AG04450 (cell line): ENCODE data around the gene MFSD2B. TPM values are rescaled to one million over a fixed set of nuclear protein-coding genes. Genes with fewer than 3 reads are reported as not detected.

ENCODE experiments used
- CTCF ChIA-PET: fragments of 300-600, 350-600 bp; formaldehyde crosslinking; extraction: SDS; loops from one replicate; lab custom pipeline; 2022; ENCODE audit warnings: antibody characterized with exemption, inconsistent platforms; lab: Charles Lee
- POLR2A ChIA-PET: fragments of 350-600 bp; formaldehyde crosslinking; extraction: SDS; loops from one replicate; lab custom pipeline; 2021; ENCODE audit warnings: antibody characterized with exemption, inconsistent platforms; lab: Yijun Ruan, JAX
- DNase-seq: peaks from one replicate; pipeline ENCODE4 v3.0.0-alpha.2; 2011; ENCODE audit warnings: low read depth, low spot score
- H3K27ac ChIP-seq: one replicate; pipeline ENCODE4 v1.5.1; 2012; ENCODE audit warnings: low read depth, low read length, control low read depth
- H3K27me3 ChIP-seq: one replicate; pipeline ENCODE4 v1.6.0; 2012; ENCODE audit warnings: low read length; ENCODE audit not compliant: control insufficient read depth, insufficient read depth
- H3K4me3 ChIP-seq: 2 replicates; pipeline ENCODE4 v1.5.1; 2011; ENCODE audit warnings: mild to moderate bottlenecking, low read depth, low read length, control low read depth
- H3K9me3 ChIP-seq: 2 replicates; pipeline ENCODE4 v1.5.1; 2012; ENCODE audit warnings: low read length; ENCODE audit not compliant: control insufficient read depth, insufficient read depth
- polyA plus RNA-seq: library from polyadenylated mRNA; depleted of rRNA; stranded (reverse); fragments of >200 nt; gene quantifications from 2 replicates; pipeline ENCODE4 v1.2.3, GENCODE V29; 2011
- TF ChIP-seq, protein P1 (sequence below): IDR thresholded peaks from 2 replicates; pipeline ENCODE4 v1.5.1; 2011; ENCODE audit warnings: low read depth, low read length, control low read depth, inconsistent platforms

MFSD2B gene
- polyA plus RNA-seq, 1 experiment = 0.05 TPM

DNA sequence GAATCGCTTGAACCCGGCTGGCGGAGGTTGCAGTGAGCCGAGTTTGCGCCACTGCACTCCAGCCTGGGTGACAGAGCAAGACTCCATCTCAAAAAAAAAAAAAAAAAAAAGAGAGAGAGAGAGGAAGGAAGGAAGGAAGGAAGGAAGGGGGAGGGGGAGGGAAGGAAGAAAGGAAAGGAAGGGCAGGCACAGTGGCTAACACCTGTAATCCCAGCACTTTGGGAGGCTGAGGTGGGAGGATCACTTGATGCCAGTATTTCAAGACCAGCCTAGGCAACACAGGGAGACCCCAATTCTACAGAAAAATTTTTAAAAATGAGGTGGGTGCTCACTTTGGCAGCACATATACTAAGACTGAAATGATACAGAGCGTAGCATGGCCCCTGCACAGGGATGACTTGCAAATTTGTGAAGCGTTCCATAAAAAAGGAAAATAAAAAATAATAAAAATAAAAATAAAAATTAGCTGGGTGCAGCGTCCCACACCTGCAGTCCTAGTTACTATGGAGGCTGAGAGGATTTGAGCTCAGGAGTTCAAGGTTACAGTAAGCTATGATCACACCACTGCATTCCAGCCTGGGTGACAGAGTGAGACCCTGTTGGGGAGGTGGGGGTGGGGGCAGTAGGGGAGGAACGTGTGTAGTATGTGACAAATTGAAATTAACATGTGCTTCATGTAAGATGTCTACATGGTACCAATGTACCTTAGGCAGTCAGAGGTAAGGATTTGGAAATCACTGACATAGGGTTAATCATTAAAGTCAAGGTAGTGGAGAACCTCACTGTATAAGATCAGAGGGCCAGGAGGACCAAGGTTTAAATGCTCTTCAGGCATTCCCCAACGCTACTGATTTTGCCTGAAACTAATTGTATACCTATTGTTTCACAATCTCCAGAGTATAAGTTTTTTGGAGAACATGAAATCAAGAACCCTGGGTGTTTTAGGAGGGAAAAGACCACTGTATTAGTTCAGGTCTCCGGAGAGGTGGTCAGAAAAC is 35.9 kb downstream of the MFSD2B start:
- ChIA-PET CTCF (interaction anchor here (0.5 to 2.1 kb wide), 4 partner anchors 36 to 221 kb away, joined by 3 to 6 read pairs (median 4); partner anchors contain the start of genes ATAD2B and MFSD2B), POLR2A (interaction anchor here (0.7 kb wide), 1 partner anchor 262 kb away, joined by 6 read pairs; no protein-coding TSS in a partner anchor)
- H3K4me3 ChIP-seq = peak overlapping the region; percentile 91
- no peaks in the 10 kb centered on the region; the same call in 1 of the 2 replicates for H3K9me3 ChIP-seq
- TF ChIP-seq, protein P1, sequence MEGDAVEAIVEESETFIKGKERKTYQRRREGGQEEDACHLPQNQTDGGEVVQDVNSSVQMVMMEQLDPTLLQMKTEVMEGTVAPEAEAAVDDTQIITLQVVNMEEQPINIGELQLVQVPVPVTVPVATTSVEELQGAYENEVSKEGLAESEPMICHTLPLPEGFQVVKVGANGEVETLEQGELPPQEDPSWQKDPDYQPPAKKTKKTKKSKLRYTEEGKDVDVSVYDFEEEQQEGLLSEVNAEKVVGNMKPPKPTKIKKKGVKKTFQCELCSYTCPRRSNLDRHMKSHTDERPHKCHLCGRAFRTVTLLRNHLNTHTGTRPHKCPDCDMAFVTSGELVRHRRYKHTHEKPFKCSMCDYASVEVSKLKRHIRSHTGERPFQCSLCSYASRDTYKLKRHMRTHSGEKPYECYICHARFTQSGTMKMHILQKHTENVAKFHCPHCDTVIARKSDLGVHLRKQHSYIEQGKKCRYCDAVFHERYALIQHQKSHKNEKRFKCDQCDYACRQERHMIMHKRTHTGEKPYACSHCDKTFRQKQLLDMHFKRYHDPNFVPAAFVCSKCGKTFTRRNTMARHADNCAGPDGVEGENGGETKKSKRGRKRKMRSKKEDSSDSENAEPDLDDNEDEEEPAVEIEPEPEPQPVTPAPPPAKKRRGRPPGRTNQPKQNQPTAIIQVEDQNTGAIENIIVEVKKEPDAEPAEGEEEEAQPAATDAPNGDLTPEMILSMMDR = no peak
- DNase-seq = no peak
- H3K27ac ChIP-seq = no peak overlapping the region
- no peaks in the 10 kb centered on the region for H3K27me3 ChIP-seq

DNA sequence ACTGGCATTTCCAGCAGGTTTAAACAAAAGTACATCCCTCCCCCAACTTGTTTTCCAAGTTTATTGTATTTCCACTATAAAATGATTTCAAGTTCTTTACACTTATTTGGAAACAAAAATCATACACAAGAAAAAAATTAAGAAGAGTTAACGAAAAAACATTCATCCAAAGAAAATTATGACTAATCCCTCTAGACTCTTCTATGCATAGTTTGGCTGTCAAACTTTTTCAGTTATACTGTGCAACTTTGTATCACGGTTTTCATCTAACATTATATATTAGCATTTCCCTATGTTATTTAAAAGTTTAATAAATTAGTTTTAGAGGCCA is 36.7 kb downstream of the MFSD2B start:
- TF ChIP-seq, protein P1 = no peak
- CTCF ChIA-PET = interaction anchor here (0.6 to 2.1 kb wide), 4 partner anchors 37 to 222 kb away, joined by 3 to 8 read pairs (median 6); partner anchors contain the start of genes ATAD2B and TP53I3
- DNase-seq = no peak
- POLR2A ChIA-PET = interaction anchor here (0.6 to 1.5 kb wide), 4 partner anchors 38 to 338 kb away, joined by 5 to 9 read pairs (median 7); partner anchors contain the start of genes ATAD2B and TP53I3
- Histone ChIP-seq H3K27ac (no peak overlapping the region), H3K9me3 (no peaks in the 10 kb centered on the region; the same call in 1 of the 2 replicates), H3K27me3 (no peaks in the 10 kb centered on the region), H3K4me3 (peak overlapping the region; percentile 91)

DNA sequence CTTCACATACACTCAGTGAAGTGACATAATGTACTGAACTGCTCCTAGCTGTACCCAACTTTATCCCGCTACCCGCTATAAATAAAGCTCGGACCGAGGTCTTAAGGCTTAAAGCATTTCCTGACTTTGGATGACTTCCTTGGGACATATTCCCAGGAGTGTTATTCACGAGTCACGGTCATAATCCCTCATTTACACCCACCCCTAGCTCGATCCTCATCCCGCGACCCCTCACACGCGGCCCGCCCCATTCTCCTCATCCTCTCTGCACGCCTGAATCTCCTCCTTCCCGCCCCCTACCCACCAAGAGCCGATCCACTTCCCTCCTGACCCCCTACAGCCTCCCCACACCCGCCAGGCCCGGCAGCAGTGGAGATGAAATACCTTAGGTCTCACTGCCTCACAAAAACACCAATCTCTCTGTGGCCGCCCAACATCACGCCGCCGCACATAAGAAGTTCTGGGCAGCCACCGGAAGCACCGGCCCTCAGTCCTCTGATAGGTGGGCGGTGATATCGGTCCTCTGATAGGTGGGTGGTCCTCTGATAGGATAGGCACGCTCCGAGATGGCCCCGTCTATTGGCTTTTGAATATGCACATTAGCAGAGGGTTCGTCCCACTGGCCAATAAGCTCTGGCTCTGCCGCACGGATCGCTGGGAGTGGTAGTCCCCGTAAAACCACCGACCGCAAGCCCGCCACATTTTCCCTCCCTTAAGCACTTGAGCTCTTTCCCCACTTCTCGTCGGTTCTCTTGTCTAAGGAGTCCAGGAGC is 37.2 kb downstream of the MFSD2B start, which contains the start of gene WDCP:
TSS of gene WDCP (minus strand) at position 462 of the 773 bp plus-strand sequence. CDS start 7,897 bp downstream, outside the sequence.
- POLR2A ChIA-PET = interaction anchor here (0.6 to 1.5 kb wide), 12 partner anchors 9 to 338 kb away, joined by 3 to 18 read pairs (median 4); partner anchors contain the start of genes ATAD2B, SF3B6 and TP53I3

DNA sequence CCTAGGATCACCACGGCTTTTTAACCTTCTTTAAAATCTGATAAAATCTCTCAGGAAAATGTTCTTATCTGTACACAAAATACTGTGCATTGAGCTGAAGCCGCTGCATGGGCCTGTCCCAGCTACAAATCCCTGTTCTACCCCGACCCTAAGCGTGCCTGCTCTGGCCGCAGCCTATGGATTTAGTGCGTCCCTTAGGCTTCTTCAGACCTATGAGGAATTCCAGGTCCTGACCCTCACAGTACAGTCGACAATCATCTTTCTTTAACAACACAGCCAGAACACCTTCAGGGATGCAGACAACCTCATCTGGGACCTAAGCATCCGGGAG is 37.8 kb downstream of the MFSD2B start:
- TF ChIP-seq, protein P1 = no peak
- Histone ChIP-seq H3K9me3 (no peaks in the 10 kb centered on the region; the same call in 1 of the 2 replicates), H3K4me3 (no peak overlapping the region; the same call in 1 of the 2 replicates), H3K27ac (no peak overlapping the region), H3K27me3 (no peaks in the 10 kb centered on the region)
- ChIA-PET POLR2A (interaction anchor here (0.6 to 1.5 kb wide), 11 partner anchors 8 to 223 kb away, joined by 3 to 18 read pairs (median 4); partner anchors contain the start of genes ATAD2B, SF3B6 and TP53I3), CTCF (interaction anchor here (1.1 to 2.1 kb wide), 4 partner anchors 23 to 223 kb away, joined by 3 to 8 read pairs (median 6); partner anchors contain the start of genes ATAD2B and TP53I3)
- DNase-seq = no peak

More for the DNA sequence above, 37.2 kb downstream of the MFSD2B start, which contains the start of gene WDCP:
- H3K27ac ChIP-seq = peak within 1 kb of the TSS; percentile 31
- no peaks in the 10 kb centered on the region for H3K27me3 ChIP-seq
- TF ChIP-seq, protein P1 = no peak
- H3K9me3 ChIP-seq = no peaks in the 10 kb centered on the region; the same call in 1 of the 2 replicates
- H3K4me3 ChIP-seq = peak within 1 kb of the TSS; percentile 91
- CTCF ChIA-PET = interaction anchor here (0.6 to 2.1 kb wide), 5 partner anchors 23 to 222 kb away, joined by 3 to 8 read pairs (median 6); partner anchors contain the start of genes ATAD2B and TP53I3
- peak; percentile 97 for DNase-seq
